ENCODE data around the gene NR4A1. TPM values are rescaled to one million over a fixed set of nuclear protein-coding genes. Genes with fewer than 3 reads are reported as not detected.

The NR4A1 gene
- total and polyA plus RNA-seq, 10 of the 15 experiments (the other 5 are each of a cell fraction or from before 2014, with no cell fraction given), result 0.05 to 7.9 (median 2.2) TPM; not detected in 1

DNA sequence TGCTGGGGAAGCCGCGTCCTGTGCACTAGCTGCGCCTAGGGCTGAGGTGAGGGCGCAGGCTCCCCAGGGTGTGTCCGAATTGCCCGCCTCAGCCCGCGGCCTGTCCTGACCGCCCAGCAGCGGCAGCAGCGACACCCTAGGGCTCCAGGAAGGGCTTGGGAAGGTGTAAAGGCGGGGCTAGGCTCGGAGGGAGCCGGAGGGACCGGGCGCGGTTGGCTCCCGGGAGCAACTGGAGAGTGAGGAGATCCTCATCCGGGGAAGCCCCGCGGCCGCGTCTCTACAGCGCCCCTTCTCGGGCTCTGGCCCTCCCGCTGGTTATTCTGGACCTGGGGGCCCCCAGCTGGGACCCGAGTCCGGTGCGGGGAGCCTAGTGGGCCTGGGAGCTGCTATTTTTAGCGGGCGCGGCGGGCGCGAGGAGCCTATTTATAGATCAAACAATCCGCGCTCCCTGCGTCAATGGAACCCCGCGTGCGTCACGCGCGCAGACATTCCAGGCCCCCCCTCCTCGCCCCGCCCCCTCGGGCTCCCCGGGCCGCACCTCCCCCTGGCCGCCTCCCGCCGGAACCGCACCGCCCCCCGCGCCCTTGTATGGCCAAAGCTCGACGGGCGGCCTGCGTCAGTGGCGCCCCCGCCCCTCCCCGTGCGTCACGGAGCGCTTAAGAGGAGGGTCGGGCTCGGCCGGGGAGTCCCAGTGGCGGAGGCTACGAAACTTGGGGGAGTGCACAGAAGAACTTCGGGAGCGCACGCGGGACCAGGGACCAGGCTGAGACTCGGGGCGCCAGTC lies at the start of gene NR4A1 (continued):
- TF ChIP-seq, protein P1, sequence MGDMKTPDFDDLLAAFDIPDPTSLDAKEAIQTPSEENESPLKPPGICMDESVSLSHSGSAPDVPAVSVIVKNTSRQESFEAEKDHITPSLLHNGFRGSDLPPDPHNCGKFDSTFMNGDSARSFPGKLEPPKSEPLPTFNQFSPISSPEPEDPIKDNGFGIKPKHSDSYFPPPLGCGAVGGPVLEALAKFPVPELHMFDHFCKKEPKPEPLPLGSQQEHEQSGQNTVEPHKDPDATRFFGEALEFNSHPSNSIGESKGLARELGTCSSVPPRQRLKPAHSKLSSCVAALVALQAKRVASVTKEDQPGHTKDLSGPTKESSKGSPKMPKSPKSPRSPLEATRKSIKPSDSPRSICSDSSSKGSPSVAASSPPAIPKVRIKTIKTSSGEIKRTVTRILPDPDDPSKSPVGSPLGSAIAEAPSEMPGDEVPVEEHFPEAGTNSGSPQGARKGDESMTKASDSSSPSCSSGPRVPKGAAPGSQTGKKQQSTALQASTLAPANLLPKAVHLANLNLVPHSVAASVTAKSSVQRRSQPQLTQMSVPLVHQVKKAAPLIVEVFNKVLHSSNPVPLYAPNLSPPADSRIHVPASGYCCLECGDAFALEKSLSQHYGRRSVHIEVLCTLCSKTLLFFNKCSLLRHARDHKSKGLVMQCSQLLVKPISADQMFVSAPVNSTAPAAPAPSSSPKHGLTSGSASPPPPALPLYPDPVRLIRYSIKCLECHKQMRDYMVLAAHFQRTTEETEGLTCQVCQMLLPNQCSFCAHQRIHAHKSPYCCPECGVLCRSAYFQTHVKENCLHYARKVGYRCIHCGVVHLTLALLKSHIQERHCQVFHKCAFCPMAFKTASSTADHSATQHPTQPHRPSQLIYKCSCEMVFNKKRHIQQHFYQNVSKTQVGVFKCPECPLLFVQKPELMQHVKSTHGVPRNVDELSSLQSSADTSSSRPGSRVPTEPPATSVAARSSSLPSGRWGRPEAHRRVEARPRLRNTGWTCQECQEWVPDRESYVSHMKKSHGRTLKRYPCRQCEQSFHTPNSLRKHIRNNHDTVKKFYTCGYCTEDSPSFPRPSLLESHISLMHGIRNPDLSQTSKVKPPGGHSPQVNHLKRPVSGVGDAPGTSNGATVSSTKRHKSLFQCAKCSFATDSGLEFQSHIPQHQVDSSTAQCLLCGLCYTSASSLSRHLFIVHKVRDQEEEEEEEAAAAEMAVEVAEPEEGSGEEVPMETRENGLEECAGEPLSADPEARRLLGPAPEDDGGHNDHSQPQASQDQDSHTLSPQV (IDR thresholded peaks at IDR 0.05), result peak; percentile 93
- peak; percentile 69 for TF ChIP-seq MTA2 (IDR thresholded peaks at IDR 0.05; ENCODE audit: low read depth)
- TF ChIP-seq ZNF24 (IDR thresholded peaks at IDR 0.05), result 0 out of 2 replicates have a peak, but pooled peaks have one; percentile 12
- TF ChIP-seq HDAC6 (IDR thresholded peaks at IDR 0.05; ENCODE audit: unreplicated experiment), result peak; percentile 24
- TF ChIP-seq, protein P2, sequence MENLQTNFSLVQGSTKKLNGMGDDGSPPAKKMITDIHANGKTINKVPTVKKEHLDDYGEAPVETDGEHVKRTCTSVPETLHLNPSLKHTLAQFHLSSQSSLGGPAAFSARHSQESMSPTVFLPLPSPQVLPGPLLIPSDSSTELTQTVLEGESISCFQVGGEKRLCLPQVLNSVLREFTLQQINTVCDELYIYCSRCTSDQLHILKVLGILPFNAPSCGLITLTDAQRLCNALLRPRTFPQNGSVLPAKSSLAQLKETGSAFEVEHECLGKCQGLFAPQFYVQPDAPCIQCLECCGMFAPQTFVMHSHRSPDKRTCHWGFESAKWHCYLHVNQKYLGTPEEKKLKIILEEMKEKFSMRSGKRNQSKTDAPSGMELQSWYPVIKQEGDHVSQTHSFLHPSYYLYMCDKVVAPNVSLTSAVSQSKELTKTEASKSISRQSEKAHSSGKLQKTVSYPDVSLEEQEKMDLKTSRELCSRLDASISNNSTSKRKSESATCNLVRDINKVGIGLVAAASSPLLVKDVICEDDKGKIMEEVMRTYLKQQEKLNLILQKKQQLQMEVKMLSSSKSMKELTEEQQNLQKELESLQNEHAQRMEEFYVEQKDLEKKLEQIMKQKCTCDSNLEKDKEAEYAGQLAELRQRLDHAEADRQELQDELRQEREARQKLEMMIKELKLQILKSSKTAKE (IDR thresholded peaks at IDR 0.05; ENCODE audit: low read depth, poor library complexity, severe bottlenecking), result peak; percentile 59
- TF ChIP-seq, protein P3, sequence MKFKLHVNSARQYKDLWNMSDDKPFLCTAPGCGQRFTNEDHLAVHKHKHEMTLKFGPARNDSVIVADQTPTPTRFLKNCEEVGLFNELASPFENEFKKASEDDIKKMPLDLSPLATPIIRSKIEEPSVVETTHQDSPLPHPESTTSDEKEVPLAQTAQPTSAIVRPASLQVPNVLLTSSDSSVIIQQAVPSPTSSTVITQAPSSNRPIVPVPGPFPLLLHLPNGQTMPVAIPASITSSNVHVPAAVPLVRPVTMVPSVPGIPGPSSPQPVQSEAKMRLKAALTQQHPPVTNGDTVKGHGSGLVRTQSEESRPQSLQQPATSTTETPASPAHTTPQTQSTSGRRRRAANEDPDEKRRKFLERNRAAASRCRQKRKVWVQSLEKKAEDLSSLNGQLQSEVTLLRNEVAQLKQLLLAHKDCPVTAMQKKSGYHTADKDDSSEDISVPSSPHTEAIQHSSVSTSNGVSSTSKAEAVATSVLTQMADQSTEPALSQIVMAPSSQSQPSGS (IDR thresholded peaks at IDR 0.05; ENCODE audit: low read length), result no peak
- TF ChIP-seq GATAD2B (conservative IDR thresholded peaks at IDR 0.05; ENCODE audit: low read depth), result peak; percentile 74
- TF ChIP-seq NR2C2 (IDR thresholded peaks at IDR 0.05; ENCODE audit: borderline replicate concordance, control insufficient read depth, insufficient read length, low read depth), result no peak
- peak; percentile 78 for TF ChIP-seq PAX5 (IDR thresholded peaks at IDR 0.05; ENCODE audit: borderline replicate concordance, low read depth, low read length)
- TF ChIP-seq SMC3 (IDR thresholded peaks at IDR 0.05; ENCODE audit: borderline replicate concordance, low read length), result no peak
- TF ChIP-seq STAT1 (conservative IDR thresholded peaks at IDR 0.05), result peak; percentile 89; the same call in 1 of the 2 replicates
- TF ChIP-seq SMARCA5 (IDR thresholded peaks at IDR 0.05), result peak; percentile 82
